Measurements from ENCODE around the gene SPAG9.

The SPAG9 gene

GRCh38 chr17:50949128-50949988 lies 171.3 kb downstream of the SPAG9 start:
- H2BK5ac ChIP-seq (ENCODE audit: low read depth, low read length, poor library complexity, severe bottlenecking): peak overlapping the region; percentile 67
- H3K4me2 ChIP-seq (ENCODE audit: low read length, poor library complexity, severe bottlenecking): no peak overlapping the region
- peak overlapping the region; percentile 39 for H2BK120ac ChIP-seq (ENCODE audit: low read depth, low read length)
- no peaks in the 10 kb centered on the region for H3K27me3 ChIP-seq (ENCODE audit: control insufficient read depth in 1 of 2, insufficient read depth in 1 of 2, low read length in 2 of 2)
- H3K27ac ChIP-seq (ENCODE audit: low read length, poor library complexity, severe bottlenecking): peak overlapping the region; percentile 79
- H3K36me3 ChIP-seq (ENCODE audit: control insufficient read depth in 1 of 2, insufficient read depth in 2 of 2, low read depth in 1 of 2, low read length in 2 of 2): no peaks in the 10 kb centered on the region
- peaks cover 63% of the 10 kb centered on the region for H3K4me1 ChIP-seq (ENCODE audit: control insufficient read depth, insufficient read depth, low read depth, low read length)
- peak overlapping the region; percentile 75 to 90 for H3K4ac ChIP-seq (ENCODE audit: low read depth in 1 of 2, low read length in 2 of 2)
- H2AFZ ChIP-seq (ENCODE audit: low read depth, low read length): peak overlapping the region; percentile 1
- peak overlapping the region; percentile 89 for H4K91ac ChIP-seq (ENCODE audit: low read length)
- DNase-seq: no peak
- H3K4me3 ChIP-seq (ENCODE audit: insufficient read depth in 1 of 2, low read depth in 1 of 2, low read length in 2 of 2): no peak overlapping the region
- H3K23ac ChIP-seq (ENCODE audit: low read length in 2 of 2): no peak overlapping the region
- peak overlapping the region in 1 of 2 experiments; percentile 35 for H3K14ac ChIP-seq (ENCODE audit: low read length in 2 of 2)
- peak overlapping the region; percentile 22 to 69 for H2BK12ac ChIP-seq (ENCODE audit: low read length in 2 of 2)
- H2AK5ac ChIP-seq (ENCODE audit: low read length, severe bottlenecking): peak overlapping the region; percentile 84
- H2BK15ac ChIP-seq (ENCODE audit: low read depth, poor library complexity, severe bottlenecking): peak overlapping the region; percentile 73
- H3K18ac ChIP-seq (ENCODE audit: low read depth in 1 of 2, low read length in 2 of 2): peak overlapping the region; percentile 35 to 94
- peaks cover 2% of the 10 kb centered on the region for H3K79me1 ChIP-seq (replicated peaks; ENCODE audit: low read length, poor library complexity, severe bottlenecking)
- no peaks in the 10 kb centered on the region for H3K9me3 ChIP-seq (ENCODE audit: control insufficient read depth, low read length)
- peak overlapping the region; percentile 89 for H4K8ac ChIP-seq (ENCODE audit: low read length)
- peak overlapping the region; percentile 94 for H3K9ac ChIP-seq (ENCODE audit: low read length)
- WGBS: 91% methylated on average over 21 of the region's 21 CpGs

- H3K4me2 ChIP-seq (ENCODE audit: low read length, poor library complexity, severe bottlenecking): no peak overlapping the region
- H3K79me1 ChIP-seq (replicated peaks; ENCODE audit: low read length, poor library complexity, severe bottlenecking): peaks cover 2% of the 10 kb centered on the region
- no peak for DNase-seq
- H2BK15ac ChIP-seq (ENCODE audit: low read depth, poor library complexity, severe bottlenecking): no peak overlapping the region
- H3K36me3 ChIP-seq (ENCODE audit: control insufficient read depth in 1 of 2, insufficient read depth in 2 of 2, low read depth in 1 of 2, low read length in 2 of 2): no peaks in the 10 kb centered on the region
- no peak overlapping the region for H2AFZ ChIP-seq (ENCODE audit: low read depth, low read length)
- no peak overlapping the region for H3K4ac ChIP-seq (ENCODE audit: low read depth in 1 of 2, low read length in 2 of 2)
- H2BK5ac ChIP-seq (ENCODE audit: low read depth, low read length, poor library complexity, severe bottlenecking): no peak overlapping the region
- no peak overlapping the region for H3K23ac ChIP-seq (ENCODE audit: low read length in 2 of 2)
- peaks cover 62% of the 10 kb centered on the region for H3K4me1 ChIP-seq (ENCODE audit: control insufficient read depth, insufficient read depth, low read depth, low read length)
- no peaks in the 10 kb centered on the region for H3K27me3 ChIP-seq (ENCODE audit: control insufficient read depth in 1 of 2, insufficient read depth in 1 of 2, low read length in 2 of 2)
- H3K9ac ChIP-seq (ENCODE audit: low read length): no peak overlapping the region
- no peak overlapping the region for H2BK12ac ChIP-seq (ENCODE audit: low read length in 2 of 2)
- WGBS: 96% methylated on average over 13 of the region's 13 CpGs
- peak overlapping the region; percentile 54 for H4K91ac ChIP-seq (ENCODE audit: low read length)
- no peak overlapping the region for H3K4me3 ChIP-seq (ENCODE audit: insufficient read depth in 1 of 2, low read depth in 1 of 2, low read length in 2 of 2)
- no peak overlapping the region for H3K27ac ChIP-seq (ENCODE audit: low read length, poor library complexity, severe bottlenecking)
- H3K14ac ChIP-seq (ENCODE audit: low read length in 2 of 2): no peak overlapping the region
- H2AK5ac ChIP-seq (ENCODE audit: low read length, severe bottlenecking): peak overlapping the region; percentile 71
- H4K8ac ChIP-seq (ENCODE audit: low read length): no peak overlapping the region
- no peaks in the 10 kb centered on the region for H3K9me3 ChIP-seq (ENCODE audit: control insufficient read depth, low read length)
- H2BK120ac ChIP-seq (ENCODE audit: low read depth, low read length): no peak overlapping the region
- no peak overlapping the region for H3K18ac ChIP-seq (ENCODE audit: low read depth in 1 of 2, low read length in 2 of 2)
Observed at GRCh38 chr17:50948711-50949110, 172.0 kb downstream of the SPAG9 start.

- H3K14ac ChIP-seq (ENCODE audit: low read length in 2 of 2): peak overlapping the region in 1 of 2 experiments; percentile 29
- 87% methylated on average over 14 of the region's 15 CpGs for WGBS
- H3K18ac ChIP-seq (ENCODE audit: low read depth in 1 of 2, low read length in 2 of 2): peak overlapping the region in 1 of 2 experiments; percentile 74
- no peaks in the 10 kb centered on the region for H3K36me3 ChIP-seq (ENCODE audit: control insufficient read depth in 1 of 2, insufficient read depth in 2 of 2, low read depth in 1 of 2, low read length in 2 of 2)
- no peak overlapping the region for H2BK5ac ChIP-seq (ENCODE audit: low read depth, low read length, poor library complexity, severe bottlenecking)
- DNase-seq: no peak
- H3K27me3 ChIP-seq (ENCODE audit: control insufficient read depth in 1 of 2, insufficient read depth in 1 of 2, low read length in 2 of 2): no peaks in the 10 kb centered on the region
- peak overlapping the region; percentile 67 for H4K8ac ChIP-seq (ENCODE audit: low read length)
- H3K9me3 ChIP-seq (ENCODE audit: control insufficient read depth, low read length): no peaks in the 10 kb centered on the region
- no peak overlapping the region for H3K4me2 ChIP-seq (ENCODE audit: low read length, poor library complexity, severe bottlenecking)
- H2AK5ac ChIP-seq (ENCODE audit: low read length, severe bottlenecking): peak overlapping the region; percentile 40
- H2BK120ac ChIP-seq (ENCODE audit: low read depth, low read length): no peak overlapping the region
- H3K9ac ChIP-seq (ENCODE audit: low read length): no peak overlapping the region
- peaks cover under 1% of the 10 kb centered on the region for H3K79me1 ChIP-seq (replicated peaks; ENCODE audit: low read length, poor library complexity, severe bottlenecking)
- H2AFZ ChIP-seq (ENCODE audit: low read depth, low read length): no peak overlapping the region
- H2BK15ac ChIP-seq (ENCODE audit: low read depth, poor library complexity, severe bottlenecking): no peak overlapping the region
- H4K91ac ChIP-seq (ENCODE audit: low read length): peak overlapping the region; percentile 54
- no peak overlapping the region for H3K27ac ChIP-seq (ENCODE audit: low read length, poor library complexity, severe bottlenecking)
- H3K4ac ChIP-seq (ENCODE audit: low read depth in 1 of 2, low read length in 2 of 2): peak overlapping the region in 1 of 2 experiments; percentile 15
- no peak overlapping the region for H3K4me3 ChIP-seq (ENCODE audit: insufficient read depth in 1 of 2, low read depth in 1 of 2, low read length in 2 of 2)
- H3K23ac ChIP-seq (ENCODE audit: low read length in 2 of 2): no peak overlapping the region
- H2BK12ac ChIP-seq (ENCODE audit: low read length in 2 of 2): peak overlapping the region; percentile 73 to 76
- peaks cover 59% of the 10 kb centered on the region for H3K4me1 ChIP-seq (ENCODE audit: control insufficient read depth, insufficient read depth, low read depth, low read length)
Observed at GRCh38 chr17:50947782-50948543, 172.7 kb downstream of the SPAG9 start.
